HG03103 (cell line): Measurements from ENCODE around the gene SLC4A1.

Source experiments
- ATAC-seq: cut with Tn5 transposase; IDR thresholded peaks from one replicate; pipeline ENCODE4 v1.9.1; 2021; ENCODE audit warnings: low read depth; ENCODE audit not compliant: unreplicated experiment

Gene SLC4A1

GRCh38 chr17:44222112-44222869 lies 45.6 kb downstream of the SLC4A1 start:
- no peak for ATAC-seq

- ATAC-seq, result no peak
Observed at GRCh38 chr17:44221862-44222111, 46.1 kb downstream of the SLC4A1 start.

GRCh38 chr17:44221084-44221861 lies 46.7 kb downstream of the SLC4A1 start:
- no peak for ATAC-seq

- no peak for ATAC-seq
Observed at GRCh38 chr17:44220213-44221083, 47.5 kb downstream of the SLC4A1 start.

GRCh38 chr17:44219616-44220212 lies 48.2 kb downstream of the SLC4A1 start, which contains the start of gene UBTF:
Gene UBTF (minus strand): TSS chr17:44219675. CDS start chr17:44218229, 1,446 bp downstream.
- peak; percentile 5 for ATAC-seq

GRCh38 chr17:44219108-44219615 lies 48.8 kb downstream of the SLC4A1 start:
- ATAC-seq, result peak; percentile 25

- ATAC-seq, result peak; percentile 30
Observed at GRCh38 chr17:44218344-44219107, 49.4 kb downstream of the SLC4A1 start.

GRCh38 chr17:44217738-44218343 lies 50.1 kb downstream of the SLC4A1 start:
- ATAC-seq, result no peak

GRCh38 chr17:44216694-44217093 lies 51.2 kb downstream of the SLC4A1 start:
- ATAC-seq, result no peak

GRCh38 chr17:44216173-44216572 lies 51.8 kb downstream of the SLC4A1 start:
- no peak for ATAC-seq

- no peak for ATAC-seq
Observed at GRCh38 chr17:44214896-44215295, 53.0 kb downstream of the SLC4A1 start.

GRCh38 chr17:44214230-44214494 lies 53.8 kb downstream of the SLC4A1 start:
- no peak for ATAC-seq

GRCh38 chr17:44213403-44214229 lies 54.3 kb downstream of the SLC4A1 start:
- no peak for ATAC-seq

GRCh38 chr17:44212507-44213402 lies 55.2 kb downstream of the SLC4A1 start:
- ATAC-seq, result no peak

GRCh38 chr17:44211281-44212265 lies 56.4 kb downstream of the SLC4A1 start:
- no peak for ATAC-seq

GRCh38 chr17:44210342-44211192 lies 57.4 kb downstream of the SLC4A1 start:
- peak; percentile 57 for ATAC-seq
